Measurements from ENCODE around the gene HUWE1.

HUWE1 gene

GRCh38 chrX:53656845-53657244 lies 29.7 kb downstream of the HUWE1 start:
- Histone ChIP-seq H3K9ac (ENCODE audit: low read depth, low read length) (no peak overlapping the region), H3K9me3 (ENCODE audit: insufficient read depth, low read depth, low read length) (no peaks in the 10 kb centered on the region), H3K4me1 (ENCODE audit: insufficient read depth, low read length) (no peaks in the 10 kb centered on the region), H3K36me3 (ENCODE audit: insufficient read depth, low read depth, low read length) (peaks cover 60% of the 10 kb centered on the region), H3K27me3 (ENCODE audit: insufficient read depth, low read length) (no peaks in the 10 kb centered on the region), H3K27ac (ENCODE audit: low read length) (no peak overlapping the region), H3K4me3 (ENCODE audit: low read length) (no peak overlapping the region)

GRCh38 chrX:53654376-53654775 lies 32.1 kb downstream of the HUWE1 start:
- Histone ChIP-seq H3K9ac (ENCODE audit: low read depth, low read length) (no peak overlapping the region), H3K27me3 (ENCODE audit: insufficient read depth, low read length) (no peaks in the 10 kb centered on the region), H3K4me3 (ENCODE audit: low read length) (no peak overlapping the region), H3K27ac (ENCODE audit: low read length) (no peak overlapping the region), H3K36me3 (ENCODE audit: insufficient read depth, low read depth, low read length) (peaks cover 72% of the 10 kb centered on the region), H3K9me3 (ENCODE audit: insufficient read depth, low read depth, low read length) (no peaks in the 10 kb centered on the region), H3K4me1 (ENCODE audit: insufficient read depth, low read length) (no peaks in the 10 kb centered on the region)

- no peaks in the 10 kb centered on the region for H3K4me1 ChIP-seq (ENCODE audit: insufficient read depth, low read length)
- H3K36me3 ChIP-seq (ENCODE audit: insufficient read depth, low read depth, low read length), result peaks cover 97% of the 10 kb centered on the region
- no peak overlapping the region for H3K4me3 ChIP-seq (ENCODE audit: low read length)
- H3K27ac ChIP-seq (ENCODE audit: low read length), result no peak overlapping the region
- no peaks in the 10 kb centered on the region for H3K27me3 ChIP-seq (ENCODE audit: insufficient read depth, low read length)
- H3K9me3 ChIP-seq (ENCODE audit: insufficient read depth, low read depth, low read length), result no peaks in the 10 kb centered on the region
- no peak overlapping the region for H3K9ac ChIP-seq (ENCODE audit: low read depth, low read length)
Measured at GRCh38 chrX:53644751-53645150, 41.8 kb downstream of the HUWE1 start.

- H3K27me3 ChIP-seq (ENCODE audit: insufficient read depth, low read length), result no peaks in the 10 kb centered on the region
- H3K36me3 ChIP-seq (ENCODE audit: insufficient read depth, low read depth, low read length), result peaks cover 94% of the 10 kb centered on the region
- no peaks in the 10 kb centered on the region for H3K9me3 ChIP-seq (ENCODE audit: insufficient read depth, low read depth, low read length)
- no peak overlapping the region for H3K4me3 ChIP-seq (ENCODE audit: low read length)
- H3K27ac ChIP-seq (ENCODE audit: low read length), result no peak overlapping the region
- H3K9ac ChIP-seq (ENCODE audit: low read depth, low read length), result no peak overlapping the region
- H3K4me1 ChIP-seq (ENCODE audit: insufficient read depth, low read length), result no peaks in the 10 kb centered on the region
Measured at GRCh38 chrX:53642337-53642736, 44.2 kb downstream of the HUWE1 start.

- Histone ChIP-seq H3K36me3 (ENCODE audit: insufficient read depth, low read depth, low read length) (peaks cover 84% of the 10 kb centered on the region), H3K4me3 (ENCODE audit: low read length) (no peak overlapping the region), H3K4me1 (ENCODE audit: insufficient read depth, low read length) (no peaks in the 10 kb centered on the region), H3K9me3 (ENCODE audit: insufficient read depth, low read depth, low read length) (no peaks in the 10 kb centered on the region), H3K27ac (ENCODE audit: low read length) (no peak overlapping the region), H3K27me3 (ENCODE audit: insufficient read depth, low read length) (no peaks in the 10 kb centered on the region), H3K9ac (ENCODE audit: low read depth, low read length) (no peak overlapping the region)
Measured at GRCh38 chrX:53639257-53639656, 47.3 kb downstream of the HUWE1 start.

GRCh38 chrX:53637479-53637878 lies 49.0 kb downstream of the HUWE1 start:
- Histone ChIP-seq H3K9me3 (ENCODE audit: insufficient read depth, low read depth, low read length) (no peaks in the 10 kb centered on the region), H3K27ac (ENCODE audit: low read length) (no peak overlapping the region), H3K36me3 (ENCODE audit: insufficient read depth, low read depth, low read length) (peaks cover 84% of the 10 kb centered on the region), H3K4me1 (ENCODE audit: insufficient read depth, low read length) (no peaks in the 10 kb centered on the region), H3K4me3 (ENCODE audit: low read length) (no peak overlapping the region), H3K27me3 (ENCODE audit: insufficient read depth, low read length) (no peaks in the 10 kb centered on the region), H3K9ac (ENCODE audit: low read depth, low read length) (no peak overlapping the region)

GRCh38 chrX:53631156-53631555 lies 55.4 kb downstream of the HUWE1 start:
- Histone ChIP-seq H3K36me3 (ENCODE audit: insufficient read depth, low read depth, low read length) (peaks cover 90% of the 10 kb centered on the region), H3K9me3 (ENCODE audit: insufficient read depth, low read depth, low read length) (no peaks in the 10 kb centered on the region), H3K27me3 (ENCODE audit: insufficient read depth, low read length) (no peaks in the 10 kb centered on the region), H3K4me3 (ENCODE audit: low read length) (no peak overlapping the region), H3K9ac (ENCODE audit: low read depth, low read length) (no peak overlapping the region), H3K27ac (ENCODE audit: low read length) (no peak overlapping the region), H3K4me1 (ENCODE audit: insufficient read depth, low read length) (no peaks in the 10 kb centered on the region)

- Histone ChIP-seq H3K27ac (ENCODE audit: low read length) (no peak overlapping the region), H3K9ac (ENCODE audit: low read depth, low read length) (no peak overlapping the region), H3K9me3 (ENCODE audit: insufficient read depth, low read depth, low read length) (no peaks in the 10 kb centered on the region), H3K36me3 (ENCODE audit: insufficient read depth, low read depth, low read length) (peaks cover 93% of the 10 kb centered on the region), H3K4me3 (ENCODE audit: low read length) (no peak overlapping the region), H3K27me3 (ENCODE audit: insufficient read depth, low read length) (no peaks in the 10 kb centered on the region), H3K4me1 (ENCODE audit: insufficient read depth, low read length) (no peaks in the 10 kb centered on the region)
Measured at GRCh38 chrX:53630261-53630660, 56.3 kb downstream of the HUWE1 start.

- Histone ChIP-seq H3K27ac (ENCODE audit: low read length) (no peak overlapping the region), H3K27me3 (ENCODE audit: insufficient read depth, low read length) (no peaks in the 10 kb centered on the region), H3K9ac (ENCODE audit: low read depth, low read length) (no peak overlapping the region), H3K36me3 (ENCODE audit: insufficient read depth, low read depth, low read length) (peaks cover 97% of the 10 kb centered on the region), H3K9me3 (ENCODE audit: insufficient read depth, low read depth, low read length) (no peaks in the 10 kb centered on the region), H3K4me3 (ENCODE audit: low read length) (no peak overlapping the region), H3K4me1 (ENCODE audit: insufficient read depth, low read length) (no peaks in the 10 kb centered on the region)
Measured at GRCh38 chrX:53622431-53622830, 64.1 kb downstream of the HUWE1 start.

GRCh38 chrX:53621418-53621986 lies 65.0 kb downstream of the HUWE1 start:
- no peaks in the 10 kb centered on the region for H3K9me3 ChIP-seq (ENCODE audit: insufficient read depth, low read depth, low read length)
- H3K4me3 ChIP-seq (ENCODE audit: low read length), result no peak overlapping the region
- H3K36me3 ChIP-seq (ENCODE audit: insufficient read depth, low read depth, low read length), result peaks cover 97% of the 10 kb centered on the region
- H3K27ac ChIP-seq (ENCODE audit: low read length), result no peak overlapping the region
- no peaks in the 10 kb centered on the region for H3K4me1 ChIP-seq (ENCODE audit: insufficient read depth, low read length)
- no peaks in the 10 kb centered on the region for H3K27me3 ChIP-seq (ENCODE audit: insufficient read depth, low read length)
- no peak overlapping the region for H3K9ac ChIP-seq (ENCODE audit: low read depth, low read length)

- no peak overlapping the region for H3K9ac ChIP-seq (ENCODE audit: low read depth, low read length)
- no peaks in the 10 kb centered on the region for H3K27me3 ChIP-seq (ENCODE audit: insufficient read depth, low read length)
- peaks cover 98% of the 10 kb centered on the region for H3K36me3 ChIP-seq (ENCODE audit: insufficient read depth, low read depth, low read length)
- no peak overlapping the region for H3K4me3 ChIP-seq (ENCODE audit: low read length)
- no peaks in the 10 kb centered on the region for H3K9me3 ChIP-seq (ENCODE audit: insufficient read depth, low read depth, low read length)
- no peaks in the 10 kb centered on the region for H3K4me1 ChIP-seq (ENCODE audit: insufficient read depth, low read length)
- no peak overlapping the region for H3K27ac ChIP-seq (ENCODE audit: low read length)
Measured at GRCh38 chrX:53616946-53617345, 69.6 kb downstream of the HUWE1 start.

GRCh38 chrX:53606456-53606855 lies 80.1 kb downstream of the HUWE1 start:
- Histone ChIP-seq H3K27ac (ENCODE audit: low read length) (no peak overlapping the region), H3K4me3 (ENCODE audit: low read length) (no peak overlapping the region), H3K27me3 (ENCODE audit: insufficient read depth, low read length) (no peaks in the 10 kb centered on the region), H3K9ac (ENCODE audit: low read depth, low read length) (no peak overlapping the region), H3K9me3 (ENCODE audit: insufficient read depth, low read depth, low read length) (no peaks in the 10 kb centered on the region), H3K4me1 (ENCODE audit: insufficient read depth, low read length) (no peaks in the 10 kb centered on the region), H3K36me3 (ENCODE audit: insufficient read depth, low read depth, low read length) (peaks cover 99% of the 10 kb centered on the region)

Measured in iPS-20b (cell line).